Neutrophil (primary cell): ENCODE data around the gene HTRA2.
A peak's percentile ranks its signal among the peaks of the same experiment; 100 is the strongest.
"Not testable (repeated sequence)": the region's sequence is repeated elsewhere in the genome, so short reads cannot be mapped to it uniquely, and the experiment has no call there.

ENCODE experiments used
- H3K27ac ChIP-seq: fragments of 200-600 bp; sonication (generic); 2 replicates; pipeline ENCODE4 v1.5.1; 2016; ENCODE audit warnings: mild to moderate bottlenecking, moderate library complexity
- H3K27me3 ChIP-seq: fragments of 200-600 bp; sonication (generic); 2 replicates; pipeline ENCODE4 v1.6.0; 2016; ENCODE audit warnings: mild to moderate bottlenecking
- H3K36me3 ChIP-seq: fragments of 200-600 bp; sonication (generic); 2 replicates; pipeline ENCODE4 v1.5.1; 2017
- H3K4me1 ChIP-seq, 2 experiments: fragments of 200-600 bp in 1 of 2; sonication (generic) in 1 of 2; 1 replicate in 1 of 2; 2 replicates in 1 of 2; pipeline versions ENCODE4 v1.5.1 to v1.6.1; 2013 to 2016; ENCODE audit warnings: low read depth in 1 of 2, low read length in 1 of 2, mild to moderate bottlenecking in 1 of 2, moderate library complexity in 1 of 2; ENCODE audit not compliant: control insufficient read depth in 1 of 2, insufficient read depth in 1 of 2
- H3K4me3 ChIP-seq, 2 experiments: fragments of 200-600 bp in 1 of 2; sonication (generic) in 1 of 2; 1 replicate in 1 of 2; 2 replicates in 1 of 2; pipeline ENCODE4 v1.5.1; 2013 to 2016; ENCODE audit warnings: low read depth in 1 of 2, low read length in 1 of 2, mild to moderate bottlenecking in 1 of 2, moderate library complexity in 1 of 2
- H3K9me3 ChIP-seq: fragments of 200-600 bp; sonication (generic); 2 replicates; pipeline ENCODE4 v1.5.1; 2016
- CTCF ChIP-seq: fragments of 200-600 bp; sonication (generic); IDR thresholded peaks from 2 replicates; pipeline ENCODE4 v1.5.1; 2016; ENCODE audit warnings: antibody characterized with exemption

Gene HTRA2

GRCh38 chr2:74556831-74557370, 27.2 kb downstream of the HTRA2 start:
- Histone ChIP-seq H3K9me3 (no peaks in the 10 kb centered on the region), H3K27ac (peak overlapping the region; percentile 85), H3K4me3 (peak overlapping the region; percentile 4 to 92), H3K27me3 (no peaks in the 10 kb centered on the region), H3K4me1 (peaks cover 67 to 72% of the 10 kb centered on the region in 2 experiments), H3K36me3 (peaks cover 18% of the 10 kb centered on the region)
- no peak for TF ChIP-seq CTCF

GRCh38 chr2:74558284-74559230, 28.8 kb downstream of the HTRA2 start:
- Histone ChIP-seq H3K4me1 (peaks cover 69 to 74% of the 10 kb centered on the region in 2 experiments), H3K27ac (peak overlapping the region; percentile 85), H3K27me3 (no peaks in the 10 kb centered on the region), H3K36me3 (peaks cover 18% of the 10 kb centered on the region), H3K4me3 (no peak overlapping the region), H3K9me3 (no peaks in the 10 kb centered on the region)
- TF ChIP-seq CTCF: no peak

- Histone ChIP-seq H3K36me3 (peaks cover 18% of the 10 kb centered on the region), H3K9me3 (no peaks in the 10 kb centered on the region), H3K4me3 (no peak overlapping the region), H3K27me3 (no peaks in the 10 kb centered on the region), H3K4me1 (peaks cover 65 to 68% of the 10 kb centered on the region in 2 experiments), H3K27ac (peak overlapping the region; percentile 85)
- TF ChIP-seq CTCF: no peak
These were observed 30.2 kb downstream of the HTRA2 start for GRCh38 chr2:74559912-74560311.

GRCh38 chr2:74560591-74560990, 30.9 kb downstream of the HTRA2 start:
- H3K9me3 ChIP-seq: no peaks in the 10 kb centered on the region
- H3K36me3 ChIP-seq: peaks cover 18% of the 10 kb centered on the region
- H3K27ac ChIP-seq: peak overlapping the region; percentile 85
- H3K27me3 ChIP-seq: no peaks in the 10 kb centered on the region
- H3K4me1 ChIP-seq: peaks cover 63% of the 10 kb centered on the region in 2 experiments
- no peak overlapping the region for H3K4me3 ChIP-seq
- no peak for TF ChIP-seq CTCF

GRCh38 chr2:74561022-74561421, 31.3 kb downstream of the HTRA2 start:
- H3K27ac ChIP-seq: peak overlapping the region; percentile 85
- H3K9me3 ChIP-seq, H3K27me3 ChIP-seq, H3K4me3 ChIP-seq: not testable (repeated sequence)
- H3K4me1 ChIP-seq: peaks cover 58 to 59% of the 10 kb centered on the region in 2 experiments
- H3K36me3 ChIP-seq: peaks cover 18% of the 10 kb centered on the region
